Epidermal melanocyte (primary cell): Measurements from ENCODE around the gene GPR61.

Experiments
- DNase-seq: peaks from one replicate; pipeline ENCODE4 v3.0.0; 2011; ENCODE audit warnings: low spot score; ENCODE audit not compliant: insufficient read length

The GPR61 gene

DNA sequence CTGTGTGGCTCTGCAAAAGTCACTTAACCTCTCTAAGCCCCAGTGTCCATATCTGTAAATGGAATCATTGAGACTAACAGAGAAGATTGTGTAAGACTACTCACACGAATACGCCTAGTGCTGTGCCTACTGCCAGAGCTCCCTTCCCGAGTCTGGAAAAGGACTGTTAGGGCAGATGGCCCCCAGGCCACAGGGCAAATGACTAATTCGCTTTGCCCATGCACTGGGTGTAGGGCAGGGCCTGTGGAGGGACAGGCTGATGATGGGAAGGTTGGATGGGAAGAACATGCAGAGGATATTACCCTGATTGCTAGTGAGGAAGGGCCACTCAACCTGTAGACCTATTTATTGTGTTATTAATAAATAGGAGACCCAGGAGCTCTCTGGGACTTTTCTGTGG is 4.2 kb upstream of the GPR61 start:
- DNase-seq: no peak

DNA sequence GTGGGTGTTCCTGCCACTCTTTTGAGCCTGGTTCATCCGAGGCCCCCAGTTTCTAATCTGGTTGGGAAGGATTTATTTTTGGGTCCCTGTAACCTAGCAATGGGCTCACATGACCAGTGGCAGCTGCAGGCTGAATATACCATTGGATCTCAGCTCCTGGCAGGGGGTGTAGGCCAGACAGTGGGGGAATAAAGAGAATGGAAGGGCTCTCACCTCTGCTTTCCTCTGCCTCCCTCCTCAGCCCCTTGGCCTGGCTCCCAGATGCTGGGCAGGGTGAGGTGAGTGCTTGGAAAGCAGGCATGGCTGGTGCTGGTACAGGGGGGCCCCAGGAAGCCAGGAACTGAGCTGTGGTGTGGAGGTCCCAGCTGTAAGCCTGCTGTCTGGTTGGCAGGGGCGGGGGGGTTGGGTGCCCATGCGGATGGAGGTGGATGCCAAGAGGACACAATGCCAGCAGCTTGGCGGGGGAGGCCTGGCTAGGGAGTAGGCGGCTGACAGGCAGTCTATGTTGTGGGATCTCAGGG is 3.6 kb upstream of the GPR61 start:
- no peak for DNase-seq

DNA sequence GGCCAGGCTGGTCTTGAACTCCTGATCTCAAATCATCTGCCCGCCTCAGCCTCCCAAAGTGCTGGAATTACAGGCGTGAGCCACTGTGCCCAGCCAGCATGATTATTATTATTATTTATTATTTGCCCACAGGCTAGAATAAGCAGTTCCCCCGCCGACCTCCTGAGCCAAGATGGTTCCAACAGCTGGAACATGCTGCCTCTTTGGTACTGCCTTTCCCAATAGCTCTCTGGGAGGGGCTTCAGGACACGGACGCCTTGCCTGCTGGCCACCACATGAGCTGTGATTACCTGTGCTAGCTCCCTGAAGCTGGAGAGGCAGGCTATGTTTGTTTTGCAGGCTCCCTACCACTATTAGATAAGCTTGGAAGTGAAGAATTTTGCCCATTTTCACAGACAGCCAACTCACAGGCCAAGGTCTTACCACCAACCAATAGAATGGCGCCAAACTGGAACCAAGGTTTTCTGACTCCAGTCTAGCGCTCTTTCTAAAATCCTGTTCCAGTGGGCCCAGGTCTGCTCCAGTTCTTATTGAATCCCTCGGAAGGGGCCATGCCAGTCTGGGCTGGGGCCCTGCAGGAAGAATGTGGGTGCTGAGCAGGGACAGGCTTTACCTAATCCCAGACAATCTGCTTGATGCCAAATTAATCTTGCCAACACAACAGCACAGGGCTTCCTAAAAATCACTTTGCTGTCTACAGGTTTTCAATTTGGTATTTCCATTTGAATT is 2.1 kb upstream of the GPR61 start:
- DNase-seq: no peak

DNA sequence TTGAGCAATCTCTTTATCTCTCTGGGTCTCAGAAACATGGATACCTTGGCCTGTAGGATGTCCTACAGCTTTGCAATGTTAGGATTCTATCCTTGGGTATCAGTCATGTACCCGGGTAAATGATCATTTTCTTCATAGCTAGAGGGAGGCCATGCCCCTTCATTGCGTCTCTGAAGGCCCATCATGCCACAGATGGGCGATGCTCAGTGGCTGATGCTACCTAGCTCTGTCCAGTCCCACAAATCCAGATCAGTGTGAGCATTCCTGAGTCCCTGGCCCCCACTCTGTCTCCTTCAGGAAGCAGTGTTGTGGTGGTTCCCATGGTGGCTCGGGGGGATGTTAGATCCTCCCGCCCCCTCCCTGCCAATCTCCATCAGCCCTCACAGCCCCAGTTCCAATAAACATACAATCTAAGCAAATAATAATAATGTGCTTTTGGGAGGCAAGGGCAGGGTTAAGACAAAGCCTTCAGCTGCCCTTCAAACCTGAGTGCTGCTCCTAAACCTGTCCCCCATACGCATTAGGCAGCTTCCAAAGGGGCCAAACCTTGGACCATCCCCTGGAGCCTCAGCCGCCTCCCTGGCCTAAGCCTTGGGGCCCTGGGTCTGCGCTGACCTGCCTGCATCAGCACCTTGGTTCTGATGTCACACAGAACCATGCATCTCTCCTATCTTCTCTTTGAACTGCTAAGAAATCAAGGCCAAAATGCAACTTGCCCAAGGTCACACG is 681 bp upstream of the GPR61 start:
- no peak for DNase-seq

DNA sequence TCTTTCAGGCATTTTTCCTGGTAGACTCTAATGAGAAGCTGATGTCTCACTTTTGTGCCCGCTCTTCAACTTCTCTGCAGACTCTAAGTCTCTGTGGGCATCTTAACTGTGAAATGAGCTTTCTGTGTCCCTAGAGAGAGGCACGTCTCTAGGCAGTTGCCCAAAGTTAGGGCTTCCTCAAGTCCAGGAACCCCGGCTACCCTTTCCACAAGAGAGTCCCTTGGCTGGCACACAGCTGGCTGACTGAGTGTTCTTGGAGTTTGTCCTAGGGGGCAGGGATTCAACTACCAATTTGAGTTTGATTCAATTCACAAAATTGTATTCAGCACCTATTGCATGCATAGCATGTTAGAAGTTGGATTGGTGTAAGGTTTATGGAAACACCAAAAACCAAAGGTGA is 1.4 kb downstream of the GPR61 start:
- no peak for DNase-seq

DNA sequence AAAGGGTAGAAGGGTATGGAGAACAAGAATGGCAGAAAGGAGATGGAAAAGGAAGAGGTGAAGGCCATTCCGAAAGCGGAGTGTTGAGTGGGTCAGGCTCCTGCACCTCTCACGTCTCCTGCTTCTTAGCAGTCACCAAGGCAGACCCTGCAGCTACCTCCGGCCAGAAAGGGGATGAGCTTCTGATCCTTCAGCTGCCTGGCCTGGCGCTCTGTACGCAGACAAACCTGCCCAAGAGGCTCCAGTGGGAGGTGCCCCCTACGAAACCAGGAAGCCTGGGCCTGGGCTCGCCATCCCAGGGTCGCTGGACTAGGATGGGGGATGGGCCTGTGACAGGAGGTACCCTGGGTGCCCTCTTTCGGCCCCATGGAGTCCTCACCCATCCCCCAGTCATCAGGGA is 3.0 kb downstream of the GPR61 start:
- DNase-seq: no peak

DNA sequence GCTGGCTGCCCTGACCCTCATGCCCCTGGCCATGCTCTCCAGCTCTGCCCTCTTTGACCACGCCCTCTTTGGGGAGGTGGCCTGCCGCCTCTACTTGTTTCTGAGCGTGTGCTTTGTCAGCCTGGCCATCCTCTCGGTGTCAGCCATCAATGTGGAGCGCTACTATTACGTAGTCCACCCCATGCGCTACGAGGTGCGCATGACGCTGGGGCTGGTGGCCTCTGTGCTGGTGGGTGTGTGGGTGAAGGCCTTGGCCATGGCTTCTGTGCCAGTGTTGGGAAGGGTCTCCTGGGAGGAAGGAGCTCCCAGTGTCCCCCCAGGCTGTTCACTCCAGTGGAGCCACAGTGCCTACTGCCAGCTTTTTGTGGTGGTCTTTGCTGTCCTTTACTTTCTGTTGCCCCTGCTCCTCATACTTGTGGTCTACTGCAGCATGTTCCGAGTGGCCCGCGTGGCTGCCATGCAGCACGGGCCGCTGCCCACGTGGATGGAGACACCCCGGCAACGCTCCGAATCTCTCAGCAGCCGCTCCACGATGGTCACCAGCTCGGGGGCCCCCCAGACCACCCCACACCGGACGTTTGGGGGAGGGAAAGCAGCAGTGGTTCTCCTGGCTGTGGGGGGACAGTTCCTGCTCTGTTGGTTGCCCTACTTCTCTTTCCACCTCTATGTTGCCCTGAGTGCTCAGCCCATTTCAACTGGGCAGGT is 3.8 kb downstream of the GPR61 start:
- no peak for DNase-seq

DNA sequence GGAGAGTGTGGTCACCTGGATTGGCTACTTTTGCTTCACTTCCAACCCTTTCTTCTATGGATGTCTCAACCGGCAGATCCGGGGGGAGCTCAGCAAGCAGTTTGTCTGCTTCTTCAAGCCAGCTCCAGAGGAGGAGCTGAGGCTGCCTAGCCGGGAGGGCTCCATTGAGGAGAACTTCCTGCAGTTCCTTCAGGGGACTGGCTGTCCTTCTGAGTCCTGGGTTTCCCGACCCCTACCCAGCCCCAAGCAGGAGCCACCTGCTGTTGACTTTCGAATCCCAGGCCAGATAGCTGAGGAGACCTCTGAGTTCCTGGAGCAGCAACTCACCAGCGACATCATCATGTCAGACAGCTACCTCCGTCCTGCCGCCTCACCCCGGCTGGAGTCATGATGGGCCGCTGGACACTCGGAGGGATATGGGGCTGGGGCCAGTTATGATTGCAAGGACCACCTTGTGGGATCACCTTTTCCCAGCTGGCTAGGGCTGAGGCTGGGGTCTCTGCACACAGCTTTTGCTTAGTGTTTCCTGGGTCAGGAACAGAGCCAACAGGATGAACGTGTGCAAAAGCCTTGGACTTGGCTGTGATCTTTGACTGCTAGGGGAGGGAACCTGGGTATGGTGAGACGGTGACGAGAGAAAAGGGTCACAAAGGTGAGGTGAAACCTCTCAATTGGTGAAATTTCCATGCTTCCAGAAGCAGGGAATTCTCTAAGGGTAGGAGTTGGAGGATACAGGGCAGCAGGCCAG is 4.5 kb downstream of the GPR61 start:
- no peak for DNase-seq

DNA sequence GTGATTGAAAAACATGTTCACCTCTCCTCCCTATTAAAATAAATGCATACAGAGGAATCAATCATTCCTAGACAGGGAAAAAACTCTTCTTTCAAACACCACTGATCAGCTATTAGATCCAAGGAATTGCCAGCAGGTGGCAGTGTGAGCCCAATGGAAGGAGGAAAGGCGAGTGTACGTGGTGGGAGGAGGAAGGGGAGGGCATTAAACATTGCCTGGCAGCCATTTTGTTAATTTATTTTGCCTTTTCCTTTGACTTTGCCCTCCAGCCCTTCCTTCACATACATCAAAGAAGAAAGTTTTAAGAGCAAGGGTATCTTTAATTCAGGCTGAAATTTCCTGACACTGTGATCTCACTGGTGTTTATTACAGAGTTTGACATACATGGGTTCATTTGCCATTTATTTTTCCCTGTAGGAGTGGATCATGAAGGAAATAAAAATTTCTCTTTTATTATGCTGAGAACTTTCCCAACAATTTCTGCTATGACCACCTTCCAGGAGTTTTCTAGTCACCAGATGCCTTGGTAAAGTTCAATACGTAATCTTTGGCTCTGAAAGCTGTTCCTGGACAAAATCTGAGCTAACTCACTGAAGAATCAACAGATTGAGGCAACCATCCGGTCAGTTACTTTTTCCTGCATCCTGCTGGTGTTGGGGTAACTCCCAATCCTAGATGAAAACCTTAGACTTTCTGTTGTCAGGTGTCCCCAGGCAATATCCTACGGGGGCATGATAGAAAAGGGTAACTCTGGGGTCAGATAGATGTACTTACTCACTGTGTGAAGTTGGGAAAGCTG is 6.8 kb downstream of the GPR61 start:
- peak; percentile 98 for DNase-seq

DNA sequence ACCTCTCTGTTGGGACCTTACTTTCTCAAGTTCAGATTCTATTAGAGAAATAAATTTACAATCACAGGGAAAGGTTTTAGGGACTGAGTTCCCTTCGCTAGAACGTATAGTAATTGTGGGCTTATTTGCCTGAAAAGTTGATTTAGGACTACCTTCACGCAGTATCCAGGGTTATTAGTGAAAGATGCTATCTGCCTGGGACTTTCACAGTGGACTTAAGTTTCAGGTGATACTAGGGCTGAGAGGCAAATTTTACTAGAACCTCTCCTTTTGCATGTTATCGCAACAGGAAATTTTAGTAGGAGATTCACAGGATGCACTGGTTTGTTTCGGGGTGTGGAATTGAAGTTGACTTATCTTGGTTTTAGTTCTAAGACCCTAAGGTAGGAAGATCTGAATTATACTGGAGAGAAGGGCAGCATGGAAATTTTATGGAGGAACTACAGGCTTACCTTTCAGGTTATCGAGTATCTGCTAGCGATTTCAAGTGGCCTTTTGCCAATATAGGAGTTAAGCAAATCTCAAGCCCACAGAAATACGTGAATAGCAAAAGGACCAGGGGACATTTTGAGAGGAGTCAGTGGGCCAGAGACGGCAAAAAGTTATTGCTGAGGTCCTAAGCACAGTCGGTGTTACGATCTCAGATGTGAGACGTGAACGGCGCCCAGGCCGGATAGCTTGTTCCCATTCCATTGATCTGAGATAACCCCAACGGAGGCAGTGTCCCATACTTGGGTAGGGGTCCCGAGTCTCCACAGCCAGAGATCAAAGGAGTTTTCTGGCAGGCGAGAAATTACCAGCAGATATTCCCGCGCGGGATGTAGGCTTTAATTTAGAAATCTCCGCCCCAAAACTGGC is 8.0 kb downstream of the GPR61 start:
- no peak for DNase-seq

DNA sequence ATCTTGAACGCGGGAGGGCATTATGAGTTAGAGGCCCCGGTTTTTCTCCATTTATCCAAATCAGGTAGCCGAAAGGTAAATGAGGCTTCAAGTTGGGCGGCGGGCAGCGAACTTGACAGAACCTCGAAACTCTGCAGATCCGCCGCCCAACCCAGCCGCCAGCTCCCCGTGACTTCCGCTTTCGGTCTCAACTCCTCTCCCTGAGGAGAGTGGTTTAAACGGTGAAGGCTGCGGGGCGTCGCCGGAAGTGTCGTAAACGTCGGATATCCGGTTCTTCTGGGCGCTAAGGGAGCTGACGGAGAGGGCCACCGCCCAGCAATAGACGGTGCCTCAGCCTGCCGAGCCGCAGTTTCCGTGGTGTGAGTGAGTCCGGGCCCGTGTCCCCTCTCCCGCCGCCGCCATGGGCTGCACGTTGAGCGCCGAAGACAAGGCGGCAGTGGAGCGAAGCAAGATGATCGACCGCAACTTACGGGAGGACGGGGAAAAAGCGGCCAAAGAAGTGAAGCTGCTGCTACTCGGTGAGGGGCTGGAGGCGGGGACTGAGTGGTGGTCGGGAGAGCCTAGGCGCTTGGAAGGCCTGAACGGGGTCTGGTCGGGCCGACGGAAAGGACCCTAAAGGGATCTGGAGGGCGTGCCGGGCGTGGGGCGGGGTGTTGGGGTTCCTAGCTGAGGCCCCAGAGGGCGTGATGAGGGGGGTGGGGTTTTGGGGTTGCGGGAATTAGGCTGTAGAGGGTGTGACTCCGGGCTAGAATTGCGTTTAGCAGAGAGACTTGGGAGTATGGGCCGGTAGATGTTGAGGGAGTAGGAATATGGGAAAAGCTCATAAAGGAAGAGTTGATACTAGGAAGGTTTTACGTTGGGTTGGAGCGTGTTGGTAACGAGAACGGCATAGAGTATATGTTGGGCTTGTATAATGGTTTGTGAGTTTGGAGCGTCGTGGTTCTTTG is 8.9 kb downstream of the GPR61 start, which contains the start of gene GNAI3:
Gene GNAI3, plus strand, starts transcription at position 295 of the 947 bp plus-strand sequence. Its CDS starts 106 bp downstream, at position 401.
- DNase-seq: peak; percentile 93

DNA sequence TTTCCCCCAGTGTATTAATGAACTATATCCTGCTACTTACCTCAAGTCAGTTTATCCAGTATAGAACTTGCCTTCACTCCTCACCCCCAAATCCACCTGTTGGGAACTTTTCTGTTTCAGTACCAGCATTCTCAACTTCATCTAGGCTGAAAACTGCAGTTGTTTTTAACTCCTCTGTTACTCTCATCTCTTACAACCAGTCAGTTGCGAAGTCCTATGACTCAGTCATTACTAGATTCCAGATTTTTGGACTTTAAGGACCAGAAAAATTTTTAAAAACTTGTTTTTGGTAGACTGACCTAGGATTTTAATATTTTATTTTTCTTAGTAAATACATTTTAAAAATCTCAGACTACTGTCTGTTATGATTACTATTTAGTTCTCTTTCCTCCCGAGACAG is 16.9 kb downstream of the GPR61 start:
- no peak for DNase-seq

DNA sequence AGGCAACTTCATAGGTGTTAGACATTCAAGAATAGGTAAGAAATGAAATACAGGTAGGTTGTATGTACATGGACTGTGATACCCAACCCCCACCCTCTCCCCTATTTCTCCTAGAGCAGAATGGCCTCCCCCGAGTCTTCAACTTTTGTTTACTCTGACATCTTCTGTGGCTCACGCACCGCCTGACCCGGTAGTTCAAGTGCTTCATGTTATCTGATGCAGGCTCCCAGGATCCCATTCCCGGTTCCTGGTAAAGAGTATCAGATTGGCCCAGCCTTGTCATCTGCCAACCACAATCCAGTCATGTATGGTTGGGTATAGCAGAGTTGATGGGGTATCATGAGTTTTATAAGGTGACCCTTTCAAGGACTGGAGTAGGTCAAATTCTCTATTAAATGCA is 17.8 kb downstream of the GPR61 start:
- no peak for DNase-seq

DNA sequence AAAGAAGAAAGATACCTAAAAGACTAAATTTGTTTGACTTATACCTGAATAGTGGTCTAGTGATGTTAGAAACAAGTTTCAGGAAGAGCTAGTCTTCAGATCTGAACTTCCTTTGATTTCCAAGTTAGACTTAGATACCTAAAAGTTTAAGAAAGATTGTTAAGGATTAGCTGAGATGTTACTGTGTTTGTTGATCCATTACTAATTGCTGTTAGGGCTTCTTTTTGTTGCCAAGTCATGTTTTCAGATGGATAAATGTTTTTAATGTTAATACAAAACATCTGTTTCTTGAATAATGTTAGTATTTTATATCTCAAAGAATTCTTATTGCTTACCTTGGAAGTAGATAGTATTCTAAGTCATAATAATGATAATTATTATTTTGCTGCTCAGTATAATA is 20.3 kb downstream of the GPR61 start:
- DNase-seq: no peak

DNA sequence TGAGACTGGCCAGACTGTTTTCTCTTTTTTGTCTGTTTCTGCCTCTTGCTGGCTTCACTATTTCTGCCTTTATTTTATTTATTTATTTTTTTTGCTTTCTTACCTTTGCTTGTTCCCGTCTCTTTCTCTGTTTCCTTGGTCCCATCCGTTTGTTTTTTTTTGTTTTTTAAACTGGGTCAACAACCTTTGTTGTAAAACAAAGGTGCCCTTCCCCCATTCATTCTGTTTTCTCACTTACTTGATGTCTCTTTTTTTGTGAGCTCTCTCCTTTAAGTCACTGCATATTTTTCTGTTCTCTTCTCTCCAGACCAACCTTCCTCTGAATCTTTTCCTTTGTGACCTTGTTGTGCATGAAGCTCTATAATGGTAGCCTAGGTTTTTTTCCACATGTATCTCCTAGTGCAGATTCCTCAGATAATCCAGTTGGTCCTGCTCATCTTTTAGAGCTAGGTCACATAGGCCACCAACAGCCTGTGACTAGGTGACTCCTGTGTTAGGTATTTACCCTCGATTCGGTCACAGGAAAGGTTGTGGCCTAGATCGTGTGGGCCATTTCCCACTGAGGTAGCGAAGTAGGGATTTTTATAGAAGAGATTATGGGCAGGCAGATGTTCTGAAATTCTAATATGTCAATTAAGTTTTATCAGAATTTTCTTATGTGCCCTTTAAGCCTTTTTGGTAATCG is 24.7 kb downstream of the GPR61 start:
- DNase-seq: no peak

DNA sequence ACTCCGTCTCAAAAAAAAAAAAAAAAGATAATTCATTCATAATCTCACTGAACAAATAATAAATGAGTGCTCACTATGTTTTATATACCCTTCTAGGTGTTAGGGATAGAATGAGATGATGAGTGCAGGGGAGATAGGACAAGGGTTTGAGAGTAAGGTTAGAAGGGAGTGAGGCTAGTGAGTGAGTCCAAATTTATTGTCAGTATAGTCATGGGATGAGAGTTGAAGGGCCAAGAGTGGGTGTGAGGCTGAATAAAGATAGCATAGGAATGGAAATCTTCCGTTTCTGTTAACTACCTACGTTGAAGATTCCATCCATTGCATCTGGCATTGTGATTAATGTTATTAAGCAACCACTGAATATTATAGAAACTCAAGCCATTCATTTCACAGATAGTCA is 25.6 kb downstream of the GPR61 start:
- no peak for DNase-seq

DNA sequence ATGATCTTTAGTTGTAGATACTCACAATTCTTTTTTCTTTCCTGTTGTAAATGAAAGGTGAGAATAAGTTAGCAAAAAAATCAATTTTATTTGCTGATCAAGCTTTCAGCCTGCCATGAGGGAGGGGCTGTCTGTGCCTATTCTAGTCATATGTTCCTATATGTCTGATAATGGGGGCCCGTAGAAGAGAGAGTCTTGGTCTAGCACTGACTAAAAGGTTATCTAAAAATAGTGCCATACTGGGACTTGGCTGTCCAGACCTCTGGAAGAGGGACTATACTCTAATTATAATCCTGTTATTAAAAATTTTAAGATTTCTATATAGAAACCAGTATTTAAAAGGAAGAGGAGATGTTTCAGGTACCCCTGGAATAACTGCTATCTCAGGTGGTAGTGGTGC is 27.3 kb downstream of the GPR61 start:
- DNase-seq: no peak
